Measurements from ENCODE around the gene PLA2G6. TPM values are rescaled to one million over a fixed set of nuclear protein-coding genes. Genes with fewer than 3 reads are reported as not detected.

The PLA2G6 gene
- total and polyA plus RNA-seq, 9 of the 15 experiments (the other 6 are each of a cell fraction or from before 2014, with no cell fraction given) = 0.11 to 12.2 (median 9.7) TPM

GRCh38 chr22:38120359-38121110, 61.1 kb downstream of the PLA2G6 start:
- Histone ChIP-seq H3K4me3 (no peak overlapping the region), H3K79me2 (ENCODE audit: control insufficient read depth, insufficient read depth, low read length) (no peaks in the 10 kb centered on the region), H3K4me1 (replicated peaks in 1 of 2; ENCODE audit: control insufficient read depth in 2 of 2, insufficient read depth in 2 of 2, low read length in 2 of 2) (peaks cover 0 to 23% of the 10 kb centered on the region in 2 experiments; a peak in 2 of 5 replicates), H2AFZ (ENCODE audit: low read depth, low read length) (no peak overlapping the region), H3K27ac (ENCODE audit: extremely low read depth, low read depth, low read length) (no peak overlapping the region), H3K9ac (ENCODE audit: insufficient read depth in 1 of 2, low read depth in 2 of 2, low read length in 2 of 2) (peak overlapping the region in 1 of 2 experiments; percentile 9; a peak in 1 of 4 replicates), H3K4me2 (ENCODE audit: insufficient read depth, low read length) (no peak overlapping the region), H3K9me3 (replicated peaks; ENCODE audit: control insufficient read depth, insufficient read depth, low read depth, low read length) (no peaks in the 10 kb centered on the region), H3K9me1 (ENCODE audit: control insufficient read depth, insufficient read depth, low read length) (no peaks in the 10 kb centered on the region), H4K20me1 (replicated peaks; ENCODE audit: control insufficient read depth, insufficient read depth, low read length) (no peaks in the 10 kb centered on the region), H3K27me3 (ENCODE audit: control insufficient read depth in 2 of 2, insufficient read depth in 2 of 2, low read length in 2 of 2) (no peaks in the 10 kb centered on the region), H3K36me3 (ENCODE audit: control insufficient read depth, insufficient read depth, low read length) (no peaks in the 10 kb centered on the region)
- 80% methylated on average over 22 of the region's 28 CpGs for WGBS (ENCODE audit: insufficient coverage, low coverage, missing lambda C conversion rate)
- intact Hi-C loops (cut with micrococcal nuclease) (no loop called here), in situ Hi-C loops (cut with MboI) (no loop called here)
- DNase-seq (ENCODE audit: extremely low read depth in 1 of 4, low spot score in 3 of 4) = no peak
- ATAC-seq = no peak
- POLR2A ChIA-PET = no interaction called here
- TF ChIP-seq ZBTB26 (CRISPR knock-in tag; IDR thresholded peaks at IDR 0.05) = no peak
- TF ChIP-seq HMG20A (CRISPR knock-in tag; conservative IDR thresholded peaks at IDR 0.05) = no peak
- TF ChIP-seq ZBTB33 (CRISPR knock-in tag; IDR thresholded peaks at IDR 0.05) = 0 out of 2 replicates have a peak, but pooled peaks have one; percentile 27
- no peak for TF ChIP-seq KLF6 (CRISPR knock-in tag; IDR thresholded peaks at IDR 0.05; ENCODE audit: borderline replicate concordance)
- TF ChIP-seq ZNF133 (CRISPR knock-in tag; IDR thresholded peaks at IDR 0.05) = no peak
- no peak for FAIRE-seq
- BruUV-seq (replicated peaks) = no TSS peak
- CTCF ChIA-PET (ENCODE audit: low intra/inter-chr PET ratio) = no interaction called here

Data from K562 (cell line).